Neural cell (in vitro differentiated cells): ENCODE data around the gene DNM2. TPM values are rescaled to one million over a fixed set of nuclear protein-coding genes. Genes with fewer than 3 reads are reported as not detected.
A peak's percentile ranks its signal among the peaks of the same experiment; 100 is the strongest.

Source experiments
- H2AFZ ChIP-seq: fragments of 200-600, 300-800 bp; sonication (generic), shearing (Covaris generic); 2 replicates; pipeline ENCODE4 v1.6.0; 2014; ENCODE audit warnings: low read depth, mild to moderate bottlenecking, antibody characterized with exemption, low read length, moderate library complexity
- H3F3A ChIP-seq: fragments of 200-600 bp; shearing (Covaris generic); 2 replicates; pipeline ENCODE4 v1.6.1; 2016; ENCODE audit warnings: mild to moderate bottlenecking, moderate library complexity, mixed read lengths, antibody characterized with exemption, low read length; ENCODE audit not compliant: insufficient read depth, poor library complexity, severe bottlenecking
- H3K27ac ChIP-seq: fragments of 200-600, 300-800 bp; sonication (generic), shearing (Covaris generic); 2 replicates; pipeline ENCODE4 v1.5.1; 2014; ENCODE audit warnings: mild to moderate bottlenecking, low read length, moderate library complexity
- H3K27me3 ChIP-seq: fragments of 300-800, 200-600 bp; sonication (generic), shearing (Covaris generic); 2 replicates; pipeline ENCODE4 v1.6.0; 2014; ENCODE audit warnings: mild to moderate bottlenecking, low read depth, low read length, moderate library complexity; ENCODE audit not compliant: insufficient read depth
- H3K36me3 ChIP-seq: fragments of 300-800, 200-600 bp; sonication (generic), shearing (Covaris generic); 2 replicates; pipeline ENCODE4 v1.5.1; 2014; ENCODE audit warnings: mild to moderate bottlenecking, antibody characterized with exemption, low read length, moderate library complexity; ENCODE audit not compliant: insufficient read depth
- H3K4me2 ChIP-seq: fragments of 300-800, 200-600 bp; sonication (generic), shearing (Covaris generic); 2 replicates; pipeline ENCODE4 v1.6.0; 2014; ENCODE audit warnings: mild to moderate bottlenecking, low read length
- H3K4me3 ChIP-seq: fragments of 300-800, 200-600 bp; sonication (generic), shearing (Covaris generic); 2 replicates; pipeline ENCODE4 v1.5.1; 2014; ENCODE audit warnings: mild to moderate bottlenecking, low read length, moderate library complexity
- H3K79me2 ChIP-seq: fragments of 200-600 bp; shearing (Covaris generic); replicated peaks from 2 replicates; pipeline ENCODE4 v1.6.0; 2014; ENCODE audit warnings: mild to moderate bottlenecking, low read length, moderate library complexity; ENCODE audit not compliant: insufficient read depth
- H3K9ac ChIP-seq: fragments of 300-800, 200-600 bp; sonication (generic), shearing (Covaris generic); 2 replicates; pipeline ENCODE4 v1.6.1; 2016; ENCODE audit warnings: mild to moderate bottlenecking, low read length, mixed read lengths
- H3K9me2 ChIP-seq: fragments of 200-600 bp; shearing (Covaris generic); 2 replicates; pipeline ENCODE4 v1.6.1; 2016; ENCODE audit warnings: mild to moderate bottlenecking, low read length, mixed read lengths; ENCODE audit not compliant: insufficient read depth
- H3K9me3 ChIP-seq: fragments of 200-600, 300-800 bp; sonication (generic), shearing (Covaris generic); 2 replicates; pipeline ENCODE4 v1.6.1; 2016; ENCODE audit warnings: mild to moderate bottlenecking, mixed run types, low read length, moderate library complexity, mixed read lengths
- H4K20me1 ChIP-seq: fragments of 200-600 bp; shearing (Covaris generic); 2 replicates; pipeline ENCODE4 v1.6.1; 2016; ENCODE audit warnings: mild to moderate bottlenecking, mixed run types; ENCODE audit not compliant: insufficient read depth
- EP300 ChIP-seq: fragments of 450-650 bp; conservative IDR thresholded peaks from 2 replicates; pipeline ENCODE4 v1.6.1; 2014; ENCODE audit warnings: antibody characterized with exemption, mild to moderate bottlenecking, moderate library complexity; ENCODE audit not compliant: poor library complexity, severe bottlenecking
- EZH2 ChIP-seq: fragments of 200-600, 300-800 bp; shearing (Covaris generic), sonication (generic); IDR thresholded peaks from 2 replicates; pipeline ENCODE4 v1.6.1; 2014; ENCODE audit warnings: antibody characterized with exemption, low read length, borderline replicate concordance, mild to moderate bottlenecking; ENCODE audit not compliant: insufficient read depth, poor library complexity, severe bottlenecking
- MXI1 ChIP-seq: fragments of 450-650 bp; conservative IDR thresholded peaks from 2 replicates; pipeline ENCODE4 v1.6.1; 2014; ENCODE audit warnings: antibody characterized with exemption, mild to moderate bottlenecking; ENCODE audit not compliant: poor library complexity, severe bottlenecking
- POLR2AphosphoS5 ChIP-seq: IDR thresholded peaks from 2 replicates; pipeline ENCODE4 v1.6.1; 2012
- RAD21 ChIP-seq: fragments of 450-650 bp; conservative IDR thresholded peaks from 2 replicates; pipeline ENCODE4 v1.6.1; 2014; ENCODE audit warnings: antibody characterized with exemption, mild to moderate bottlenecking, moderate library complexity
- SMC3 ChIP-seq: fragments of 450-650 bp; conservative IDR thresholded peaks from 2 replicates; pipeline ENCODE4 v1.6.1; 2014; ENCODE audit warnings: antibody characterized with exemption, mild to moderate bottlenecking, moderate library complexity; ENCODE audit not compliant: poor library complexity
- TAF1 ChIP-seq: IDR thresholded peaks from 2 replicates; pipeline ENCODE4 v1.6.1; 2012; ENCODE audit warnings: low read depth
- polyA plus RNA-seq: library from polyadenylated mRNA; depleted of rRNA; stranded (reverse); fragments of >200 nt; gene quantifications from 2 replicates; pipeline ENCODE4 v1.2.3, GENCODE V29; 2014
- TF ChIP-seq, protein P1 (sequence below): IDR thresholded peaks from 2 replicates; pipeline ENCODE4 v1.6.1; 2012; ENCODE audit warnings: borderline replicate concordance
- TF ChIP-seq, protein P2 (sequence below): fragments of 450-650 bp; IDR thresholded peaks from 2 replicates; pipeline ENCODE4 v1.5.1; 2014; ENCODE audit warnings: antibody characterized with exemption, mild to moderate bottlenecking, moderate library complexity; ENCODE audit not compliant: poor library complexity, severe bottlenecking

DNM2 gene
- polyA plus RNA-seq, 1 donor from 2014 or later = 31.4 TPM

GRCh38 chr19:10691178-10691881, 26.5 kb upstream of the DNM2 start:
- H3K27ac ChIP-seq = no peak overlapping the region
- H2AFZ ChIP-seq = no peak overlapping the region
- H3K36me3 ChIP-seq = peaks cover 9% of the 10 kb centered on the region
- no peak overlapping the region for H3K4me3 ChIP-seq
- peaks cover 9% of the 10 kb centered on the region for H4K20me1 ChIP-seq
- TF ChIP-seq EZH2 (no peak), EP300 (no peak), TAF1 (no peak), SMC3 (no peak), POLR2AphosphoS5 (no peak), RAD21 (no peak), MXI1 (no peak)
- TF ChIP-seq, protein P1, sequence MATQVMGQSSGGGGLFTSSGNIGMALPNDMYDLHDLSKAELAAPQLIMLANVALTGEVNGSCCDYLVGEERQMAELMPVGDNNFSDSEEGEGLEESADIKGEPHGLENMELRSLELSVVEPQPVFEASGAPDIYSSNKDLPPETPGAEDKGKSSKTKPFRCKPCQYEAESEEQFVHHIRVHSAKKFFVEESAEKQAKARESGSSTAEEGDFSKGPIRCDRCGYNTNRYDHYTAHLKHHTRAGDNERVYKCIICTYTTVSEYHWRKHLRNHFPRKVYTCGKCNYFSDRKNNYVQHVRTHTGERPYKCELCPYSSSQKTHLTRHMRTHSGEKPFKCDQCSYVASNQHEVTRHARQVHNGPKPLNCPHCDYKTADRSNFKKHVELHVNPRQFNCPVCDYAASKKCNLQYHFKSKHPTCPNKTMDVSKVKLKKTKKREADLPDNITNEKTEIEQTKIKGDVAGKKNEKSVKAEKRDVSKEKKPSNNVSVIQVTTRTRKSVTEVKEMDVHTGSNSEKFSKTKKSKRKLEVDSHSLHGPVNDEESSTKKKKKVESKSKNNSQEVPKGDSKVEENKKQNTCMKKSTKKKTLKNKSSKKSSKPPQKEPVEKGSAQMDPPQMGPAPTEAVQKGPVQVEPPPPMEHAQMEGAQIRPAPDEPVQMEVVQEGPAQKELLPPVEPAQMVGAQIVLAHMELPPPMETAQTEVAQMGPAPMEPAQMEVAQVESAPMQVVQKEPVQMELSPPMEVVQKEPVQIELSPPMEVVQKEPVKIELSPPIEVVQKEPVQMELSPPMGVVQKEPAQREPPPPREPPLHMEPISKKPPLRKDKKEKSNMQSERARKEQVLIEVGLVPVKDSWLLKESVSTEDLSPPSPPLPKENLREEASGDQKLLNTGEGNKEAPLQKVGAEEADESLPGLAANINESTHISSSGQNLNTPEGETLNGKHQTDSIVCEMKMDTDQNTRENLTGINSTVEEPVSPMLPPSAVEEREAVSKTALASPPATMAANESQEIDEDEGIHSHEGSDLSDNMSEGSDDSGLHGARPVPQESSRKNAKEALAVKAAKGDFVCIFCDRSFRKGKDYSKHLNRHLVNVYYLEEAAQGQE = no peak
- TF ChIP-seq, protein P2, sequence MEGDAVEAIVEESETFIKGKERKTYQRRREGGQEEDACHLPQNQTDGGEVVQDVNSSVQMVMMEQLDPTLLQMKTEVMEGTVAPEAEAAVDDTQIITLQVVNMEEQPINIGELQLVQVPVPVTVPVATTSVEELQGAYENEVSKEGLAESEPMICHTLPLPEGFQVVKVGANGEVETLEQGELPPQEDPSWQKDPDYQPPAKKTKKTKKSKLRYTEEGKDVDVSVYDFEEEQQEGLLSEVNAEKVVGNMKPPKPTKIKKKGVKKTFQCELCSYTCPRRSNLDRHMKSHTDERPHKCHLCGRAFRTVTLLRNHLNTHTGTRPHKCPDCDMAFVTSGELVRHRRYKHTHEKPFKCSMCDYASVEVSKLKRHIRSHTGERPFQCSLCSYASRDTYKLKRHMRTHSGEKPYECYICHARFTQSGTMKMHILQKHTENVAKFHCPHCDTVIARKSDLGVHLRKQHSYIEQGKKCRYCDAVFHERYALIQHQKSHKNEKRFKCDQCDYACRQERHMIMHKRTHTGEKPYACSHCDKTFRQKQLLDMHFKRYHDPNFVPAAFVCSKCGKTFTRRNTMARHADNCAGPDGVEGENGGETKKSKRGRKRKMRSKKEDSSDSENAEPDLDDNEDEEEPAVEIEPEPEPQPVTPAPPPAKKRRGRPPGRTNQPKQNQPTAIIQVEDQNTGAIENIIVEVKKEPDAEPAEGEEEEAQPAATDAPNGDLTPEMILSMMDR = no peak
- no peaks in the 10 kb centered on the region for H3F3A ChIP-seq
- H3K9me3 ChIP-seq = no peaks in the 10 kb centered on the region
- no peaks in the 10 kb centered on the region for H3K79me2 ChIP-seq
- no peak overlapping the region for H3K9ac ChIP-seq
- H3K27me3 ChIP-seq = no peaks in the 10 kb centered on the region
- H3K9me2 ChIP-seq = no peaks in the 10 kb centered on the region
- no peak overlapping the region for H3K4me2 ChIP-seq

GRCh38 chr19:10691883-10692282, 26.0 kb upstream of the DNM2 start:
- H3K27ac ChIP-seq = no peak overlapping the region
- no peaks in the 10 kb centered on the region for H3F3A ChIP-seq
- no peak overlapping the region for H2AFZ ChIP-seq
- no peak overlapping the region for H3K4me3 ChIP-seq
- no peak overlapping the region for H3K9ac ChIP-seq
- H3K79me2 ChIP-seq = no peaks in the 10 kb centered on the region
- H3K36me3 ChIP-seq = peaks cover 9% of the 10 kb centered on the region
- no peaks in the 10 kb centered on the region for H3K9me2 ChIP-seq
- H3K27me3 ChIP-seq = no peaks in the 10 kb centered on the region
- H3K9me3 ChIP-seq = no peaks in the 10 kb centered on the region
- H3K4me2 ChIP-seq = no peak overlapping the region
- TF ChIP-seq MXI1 = no peak
- TF ChIP-seq EP300 = no peak
- TF ChIP-seq RAD21 = no peak
- peak; percentile 7 for TF ChIP-seq POLR2AphosphoS5
- no peak for TF ChIP-seq SMC3
- TF ChIP-seq, protein P1 = no peak
- TF ChIP-seq TAF1 = no peak
- peaks cover 5% of the 10 kb centered on the region for H4K20me1 ChIP-seq
